NCI-H69 (cell line): ENCODE data around the gene MAP3K8.

ENCODE experiments used
- DNase-seq: peaks from one replicate; lab custom pipeline; 2025; lab: John Stamatoyannopoulos, UW

MAP3K8 gene

GRCh38 chr10:30433730-30434272 is at the start of gene MAP3K8:
Gene MAP3K8, plus strand, starts transcription at chr10:30434184. Its CDS starts 4,755 bp downstream, at chr10:30438939.
- peak; percentile 62 for DNase-seq

- DNase-seq, result peak; percentile 35
Observed at GRCh38 chr10:30384701-30385201, 49.2 kb upstream of the MAP3K8 start.

- DNase-seq, result no peak
Observed at GRCh38 chr10:30386801-30387588, 47.0 kb upstream of the MAP3K8 start.

GRCh38 chr10:30387646-30388243 is 46.2 kb upstream of the MAP3K8 start:
- DNase-seq, result no peak

- no peak for DNase-seq
Observed at GRCh38 chr10:30389543-30389942, 44.4 kb upstream of the MAP3K8 start.

- DNase-seq, result no peak
Observed at GRCh38 chr10:30390207-30390606, 43.8 kb upstream of the MAP3K8 start.

- no peak for DNase-seq
Observed at GRCh38 chr10:30391266-30391665, 42.7 kb upstream of the MAP3K8 start.

GRCh38 chr10:30392564-30392990 is 41.4 kb upstream of the MAP3K8 start:
- peak; percentile 58 for DNase-seq

GRCh38 chr10:30396293-30396692 is 37.7 kb upstream of the MAP3K8 start:
- DNase-seq, result no peak

GRCh38 chr10:30396698-30397097 is 37.3 kb upstream of the MAP3K8 start:
- DNase-seq, result no peak

- no peak for DNase-seq
Observed at GRCh38 chr10:30398193-30398592, 35.8 kb upstream of the MAP3K8 start.

- no peak for DNase-seq
Observed at GRCh38 chr10:30398788-30399187, 35.2 kb upstream of the MAP3K8 start.

- no peak for DNase-seq
Observed at GRCh38 chr10:30403494-30403893, 30.5 kb upstream of the MAP3K8 start.

GRCh38 chr10:30404540-30404939 is 29.4 kb upstream of the MAP3K8 start:
- no peak for DNase-seq

GRCh38 chr10:30411263-30411662 is 22.7 kb upstream of the MAP3K8 start:
- DNase-seq, result no peak

- DNase-seq, result no peak
Observed at GRCh38 chr10:30412901-30413300, 21.1 kb upstream of the MAP3K8 start.

GRCh38 chr10:30413996-30414576 is 19.9 kb upstream of the MAP3K8 start:
- DNase-seq, result peak; percentile 21

GRCh38 chr10:30415593-30415992 is 18.4 kb upstream of the MAP3K8 start:
- DNase-seq, result no peak

GRCh38 chr10:30417301-30417700 is 16.7 kb upstream of the MAP3K8 start:
- no peak for DNase-seq

GRCh38 chr10:30420266-30420665 is 13.7 kb upstream of the MAP3K8 start:
- no peak for DNase-seq

GRCh38 chr10:30420766-30421165 is 13.2 kb upstream of the MAP3K8 start:
- no peak for DNase-seq

GRCh38 chr10:30422151-30422695 is 11.8 kb upstream of the MAP3K8 start:
- no peak for DNase-seq
